Parathyroid adenoma (tissue), 2 donors: ENCODE data around the gene SLC48A1.

Source experiments
- H2AFZ ChIP-seq: fragments of 300-600 bp; sonication (generic); one replicate; pipeline ENCODE4 v1.7.0; 2017; ENCODE audit warnings: antibody characterized with exemption, mild to moderate bottlenecking
- H3K27ac ChIP-seq: fragments of 300-600 bp; sonication (generic); one replicate; pipeline ENCODE4 v1.7.0; 2017
- H3K27me3 ChIP-seq: fragments of 300-600 bp; sonication (generic); one replicate; pipeline ENCODE4 v1.7.0; 2017; ENCODE audit warnings: low read length; ENCODE audit not compliant: control insufficient read depth, insufficient read depth
- H3K36me3 ChIP-seq: fragments of 300-600 bp; sonication (generic); one replicate; pipeline ENCODE4 v1.7.0; 2017; ENCODE audit warnings: low read length; ENCODE audit not compliant: control insufficient read depth, insufficient read depth
- H3K4me1 ChIP-seq: fragments of 300-600 bp; sonication (generic); one replicate; pipeline ENCODE4 v1.7.0; 2017; ENCODE audit warnings: control low read depth
- H3K4me2 ChIP-seq: fragments of 300-600 bp; sonication (generic); one replicate; pipeline ENCODE4 v1.7.0; 2017; ENCODE audit warnings: low read length
- H3K4me3 ChIP-seq: fragments of 300-600 bp; sonication (generic); one replicate; pipeline ENCODE4 v1.7.0; 2017; ENCODE audit warnings: low read depth, low read length
- H3K79me2 ChIP-seq: fragments of 300-600 bp; sonication (generic); one replicate; pipeline ENCODE4 v1.7.0; 2017; ENCODE audit warnings: control low read depth
- H3K9ac ChIP-seq: fragments of 300-600 bp; sonication (generic); one replicate; pipeline ENCODE4 v1.7.0; 2017; ENCODE audit warnings: mild to moderate bottlenecking
- H3K9me3 ChIP-seq: fragments of 300-600 bp; sonication (generic); one replicate; pipeline ENCODE4 v1.7.0; 2017; ENCODE audit warnings: low read length; ENCODE audit not compliant: control insufficient read depth
- CTCF ChIP-seq: fragments of 300-600 bp; sonication (generic); IDR thresholded peaks from one replicate; pipeline ENCODE4 v1.7.0; 2017; ENCODE audit warnings: antibody characterized with exemption, mild to moderate bottlenecking
- donor health status: primary hyperparathyroidism.

The SLC48A1 gene

GRCh38 chr12:47811072-47811396, 38.0 kb downstream of the SLC48A1 start:
- H3K4me3 ChIP-seq, result no peak overlapping the region

GRCh38 chr12:47811581-47812484, 38.8 kb downstream of the SLC48A1 start:
- H3K27ac ChIP-seq, result peak overlapping the region; percentile 94
- peak overlapping the region; percentile 51 for H3K4me3 ChIP-seq
- peak overlapping the region; percentile 85 for H3K4me2 ChIP-seq
- H3K27me3 ChIP-seq, result no peaks in the 10 kb centered on the region
- H3K36me3 ChIP-seq, result no peaks in the 10 kb centered on the region
- H3K9me3 ChIP-seq, result no peaks in the 10 kb centered on the region
- H3K9ac ChIP-seq, result no peak overlapping the region
- H2AFZ ChIP-seq, result no peak overlapping the region
- H3K4me1 ChIP-seq, result peaks cover 89% of the 10 kb centered on the region
- peaks cover 52% of the 10 kb centered on the region for H3K79me2 ChIP-seq
- TF ChIP-seq CTCF, result no peak

More at GRCh38 chr12:47811072-47811396, 38.0 kb downstream of the SLC48A1 start:
- H3K27ac ChIP-seq, result peak overlapping the region; percentile 94
- no peak overlapping the region for H2AFZ ChIP-seq
- peak overlapping the region; percentile 6 for H3K4me2 ChIP-seq
- TF ChIP-seq CTCF, result no peak
- H3K9me3 ChIP-seq, result no peaks in the 10 kb centered on the region
- H3K4me1 ChIP-seq, result peaks cover 84% of the 10 kb centered on the region
- H3K27me3 ChIP-seq, result no peaks in the 10 kb centered on the region
- H3K36me3 ChIP-seq, result no peaks in the 10 kb centered on the region
- no peak overlapping the region for H3K9ac ChIP-seq
- H3K79me2 ChIP-seq, result peaks cover 60% of the 10 kb centered on the region

- peak; percentile 17 for TF ChIP-seq CTCF
- H3K9me3 ChIP-seq, result no peaks in the 10 kb centered on the region
- peaks cover 49% of the 10 kb centered on the region for H3K79me2 ChIP-seq
- H2AFZ ChIP-seq, result peak overlapping the region; percentile 36
- peak overlapping the region; percentile 94 for H3K27ac ChIP-seq
- no peaks in the 10 kb centered on the region for H3K36me3 ChIP-seq
- peaks cover 88% of the 10 kb centered on the region for H3K4me1 ChIP-seq
- H3K27me3 ChIP-seq, result no peaks in the 10 kb centered on the region
- peak overlapping the region; percentile 85 for H3K4me2 ChIP-seq
- no peak overlapping the region for H3K9ac ChIP-seq
- peak overlapping the region; percentile 51 for H3K4me3 ChIP-seq
These were observed 39.9 kb downstream of the SLC48A1 start for GRCh38 chr12:47812797-47813510.

- peaks cover 86% of the 10 kb centered on the region for H3K4me1 ChIP-seq
- peak overlapping the region; percentile 51 for H3K4me3 ChIP-seq
- no peaks in the 10 kb centered on the region for H3K9me3 ChIP-seq
These were observed 40.6 kb downstream of the SLC48A1 start for GRCh38 chr12:47813511-47814196.

More at GRCh38 chr12:47813511-47814196, 40.6 kb downstream of the SLC48A1 start:
- Histone ChIP-seq H3K27ac (peak overlapping the region; percentile 94), H3K4me2 (peak overlapping the region; percentile 85), H3K27me3 (no peaks in the 10 kb centered on the region), H2AFZ (peak overlapping the region; percentile 36), H3K9ac (no peak overlapping the region), H3K36me3 (no peaks in the 10 kb centered on the region), H3K79me2 (peaks cover 49% of the 10 kb centered on the region)
- no peak for TF ChIP-seq CTCF
